Measurements from ENCODE around the gene POLR2L.

DNA sequence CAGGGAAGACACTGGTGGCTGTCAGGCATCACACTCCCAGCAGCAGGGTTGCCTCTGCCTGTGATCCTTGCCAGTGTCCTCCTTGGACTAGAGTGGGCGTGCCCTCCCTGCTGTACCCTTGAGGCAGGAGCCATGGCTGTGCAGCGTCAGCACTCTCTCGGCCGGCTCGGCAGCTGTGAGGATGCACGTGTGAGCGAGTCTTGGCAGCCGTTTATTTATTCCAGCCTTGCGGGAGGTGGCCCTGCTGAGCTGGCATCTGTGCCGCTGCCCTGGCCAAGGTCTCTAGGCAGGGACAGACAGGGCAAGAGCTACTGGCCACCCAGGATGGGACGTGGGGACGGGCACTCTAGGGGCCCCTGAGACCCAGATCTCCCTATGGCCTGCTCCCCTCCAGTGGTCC is 34.2 kb upstream of the POLR2L start:
- no peak for TF ChIP-seq POLR2AphosphoS5 (IDR thresholded peaks at IDR 0.05; ENCODE audit: low read depth, low read length)
- TF ChIP-seq POLR2A (IDR thresholded peaks at IDR 0.05; ENCODE audit: low read depth, low read length): no peak
